Esophagus muscularis mucosa (tissue), 4 donors: Measurements from ENCODE around the gene IFI16. TPM values are rescaled to one million over a fixed set of nuclear protein-coding genes. Genes with fewer than 3 reads are reported as not detected.

Experiments used
- DNase-seq: peaks from one replicate; pipeline ENCODE4 v3.0.0-alpha.2; 2017; ENCODE audit errors: extremely low spot score
- H3K27ac ChIP-seq, 4 donors: fragments of 200-600 bp; sonication (generic); replicated peaks in 1 of 4; 1 replicate in 3 of 4; 2 replicates in 1 of 4; pipeline ENCODE4 v1.5.1; 2016 to 2019; ENCODE audit warnings: mild to moderate bottlenecking in 1 of 4
- H3K27me3 ChIP-seq, 4 donors: fragments of 200-600 bp; sonication (generic); one replicate each; pipeline versions ENCODE4 v1.5.1 to v1.6.0; 2016 to 2019
- H3K36me3 ChIP-seq, 4 donors: fragments of 200-600 bp; sonication (generic); one replicate each; pipeline ENCODE4 v1.5.1; 2016 to 2019
- H3K4me1 ChIP-seq, 4 donors: fragments of 200-600 bp; sonication (generic); one replicate each; pipeline ENCODE4 v1.5.1; 2016 to 2019
- H3K4me3 ChIP-seq, 4 donors: fragments of 200-600 bp; sonication (generic); 1 replicate in 2 of 4; 2 replicates in 2 of 4; pipeline ENCODE4 v1.5.1; 2016 to 2019; ENCODE audit warnings: mild to moderate bottlenecking in 4 of 4, moderate library complexity in 1 of 4
- H3K9me3 ChIP-seq, 4 donors: fragments of 200-600 bp; sonication (generic); 1 replicate in 3 of 4; 2 replicates in 1 of 4; pipeline ENCODE4 v1.5.1; 2016 to 2019
- EP300 ChIP-seq: sonication (generic); formaldehyde crosslinking; IDR thresholded peaks from one replicate; pipeline ENCODE4 v1.6.1; 2017; ENCODE audit warnings: antibody characterized with exemption
- POLR2A ChIP-seq: fragments of 450-650 bp; IDR thresholded peaks from one replicate; pipeline ENCODE4 v1.6.1; 2017; ENCODE audit warnings: antibody characterized with exemption, moderate library complexity, mild to moderate bottlenecking, low read depth
- POLR2AphosphoS5 ChIP-seq, 2 donors: sonication (generic); formaldehyde crosslinking; IDR thresholded peaks; one replicate each; pipeline ENCODE4 v1.6.1; 2017; ENCODE audit warnings: antibody characterized with exemption in 2 of 2
- WGBS: methylation state at CpG from one replicate; pipeline ENCODE4 v1.1.5; 2018; 5-methylcytosine and 5-hydroxymethylcytosine counted together
- intact Hi-C: fragments of 100-400 bp; cut with DNase I; formaldehyde crosslinking; loops from one replicate; pipeline ENCODE4 v1.15.1; 2023
- total RNA-seq, 4 donors: library from RNA; depleted of rRNA; stranded (reverse); fragments of >200 nt; gene quantifications; one replicate each; pipeline versions ENCODE4 v1.1.0 to v1.2.1, GENCODE V29; 2016
- TF ChIP-seq, protein P1 (sequence below), 3 experiments: fragments of 200-600 bp in 2 of 3; fragments of 450-650 bp in 1 of 3; sonication (generic) in 2 of 3; IDR thresholded peaks; one replicate each; pipeline ENCODE4 v1.5.1; 2017 to 2019; ENCODE audit warnings: antibody characterized with exemption in 3 of 3, mild to moderate bottlenecking in 2 of 3, moderate library complexity in 1 of 3

Gene IFI16
- total RNA-seq, 4 donors from 2014 or later: 25.7 to 101 (median 35.3) TPM

DNA sequence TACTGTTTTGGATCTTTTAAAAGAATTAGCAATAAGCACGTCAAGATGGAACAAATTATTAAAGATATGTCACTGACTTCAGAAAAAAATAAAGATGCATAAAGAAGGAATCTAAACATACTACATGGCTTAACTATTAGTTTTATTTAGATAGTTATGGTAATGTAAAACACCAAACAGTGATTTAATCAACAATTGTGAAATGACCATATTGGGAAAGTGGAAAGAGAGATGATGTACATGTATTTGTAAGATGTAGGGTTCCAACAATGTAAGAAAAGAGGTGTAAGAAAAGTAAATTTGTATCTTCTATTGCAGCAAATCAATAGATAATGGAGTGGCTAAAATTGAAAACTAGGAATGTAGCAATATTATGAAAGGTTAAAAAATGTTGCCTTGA lies 73.3 kb downstream of the IFI16 start:
- Histone ChIP-seq H3K27ac (no peak overlapping the region), H3K27me3 (no peaks in the 10 kb centered on the region), H3K4me1 (peaks cover 0 to under 1% (median 0%) of the 10 kb centered on the region in 4 donors), H3K9me3 (no peaks in the 10 kb centered on the region), H3K4me3 (no peak overlapping the region), H3K36me3 (no peaks in the 10 kb centered on the region)
- TF ChIP-seq EP300: no peak
- TF ChIP-seq, protein P1, sequence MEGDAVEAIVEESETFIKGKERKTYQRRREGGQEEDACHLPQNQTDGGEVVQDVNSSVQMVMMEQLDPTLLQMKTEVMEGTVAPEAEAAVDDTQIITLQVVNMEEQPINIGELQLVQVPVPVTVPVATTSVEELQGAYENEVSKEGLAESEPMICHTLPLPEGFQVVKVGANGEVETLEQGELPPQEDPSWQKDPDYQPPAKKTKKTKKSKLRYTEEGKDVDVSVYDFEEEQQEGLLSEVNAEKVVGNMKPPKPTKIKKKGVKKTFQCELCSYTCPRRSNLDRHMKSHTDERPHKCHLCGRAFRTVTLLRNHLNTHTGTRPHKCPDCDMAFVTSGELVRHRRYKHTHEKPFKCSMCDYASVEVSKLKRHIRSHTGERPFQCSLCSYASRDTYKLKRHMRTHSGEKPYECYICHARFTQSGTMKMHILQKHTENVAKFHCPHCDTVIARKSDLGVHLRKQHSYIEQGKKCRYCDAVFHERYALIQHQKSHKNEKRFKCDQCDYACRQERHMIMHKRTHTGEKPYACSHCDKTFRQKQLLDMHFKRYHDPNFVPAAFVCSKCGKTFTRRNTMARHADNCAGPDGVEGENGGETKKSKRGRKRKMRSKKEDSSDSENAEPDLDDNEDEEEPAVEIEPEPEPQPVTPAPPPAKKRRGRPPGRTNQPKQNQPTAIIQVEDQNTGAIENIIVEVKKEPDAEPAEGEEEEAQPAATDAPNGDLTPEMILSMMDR (IDR thresholded peaks at IDR 0.05): no peak
- no peak for TF ChIP-seq POLR2A
- TF ChIP-seq POLR2AphosphoS5 (IDR thresholded peaks at IDR 0.05): no peak
- DNase-seq: no peak
- intact Hi-C loops: no loop called here
- WGBS: 93% methylated on average over 1 of the region's 1 CpG

DNA sequence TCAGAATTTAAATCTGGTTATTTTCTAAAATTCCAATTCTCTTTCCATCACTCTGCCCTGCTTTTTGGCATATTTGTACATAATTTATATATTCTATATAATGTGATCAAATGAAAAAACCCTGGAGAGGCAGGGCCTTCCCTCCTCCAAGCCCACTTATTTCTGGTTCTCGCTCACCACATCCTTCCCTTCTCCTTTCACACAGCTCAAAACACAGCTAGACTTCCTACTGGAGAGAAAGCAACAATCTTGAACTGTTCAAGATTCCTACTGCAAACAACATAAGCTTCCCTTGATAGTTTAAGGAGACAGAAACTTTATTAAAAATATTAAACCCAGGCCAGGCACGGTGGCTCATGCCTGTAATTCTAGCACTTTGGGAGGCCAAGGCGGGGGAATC lies 74.4 kb downstream of the IFI16 start:
- 69% methylated on average over 3 of the region's 3 CpGs for WGBS
- TF ChIP-seq POLR2AphosphoS5 (IDR thresholded peaks at IDR 0.05): no peak
- TF ChIP-seq EP300: no peak
- no peak for TF ChIP-seq POLR2A
- TF ChIP-seq, protein P1 (IDR thresholded peaks at IDR 0.05): no peak
- no peak for DNase-seq
- intact Hi-C loops: no loop called here
- Histone ChIP-seq H3K27me3 (no peaks in the 10 kb centered on the region), H3K36me3 (no peaks in the 10 kb centered on the region), H3K27ac (no peak overlapping the region), H3K4me1 (peaks cover 0 to 6% (median 0%) of the 10 kb centered on the region in 4 donors), H3K9me3 (no peaks in the 10 kb centered on the region), H3K4me3 (no peak overlapping the region)

DNA sequence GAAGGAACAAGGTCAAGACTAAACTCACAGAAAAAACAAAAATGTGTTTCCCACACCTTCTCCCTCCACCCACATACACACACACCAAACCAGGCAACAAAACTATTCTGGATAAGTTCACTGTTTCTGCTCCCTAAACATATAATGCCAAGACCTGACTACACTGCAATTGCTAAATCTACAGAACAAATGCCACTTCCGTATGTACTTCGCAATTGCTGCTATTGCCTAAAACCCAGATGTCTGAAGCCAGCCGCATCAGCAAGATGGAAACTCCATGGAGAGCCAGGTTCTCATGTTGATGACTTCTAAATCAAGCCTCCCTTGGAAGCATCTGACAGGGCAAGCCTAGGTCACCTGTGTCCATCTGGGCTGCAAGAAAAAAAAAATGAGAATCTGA lies 75.2 kb downstream of the IFI16 start:
- Histone ChIP-seq H3K4me1 (peaks cover 0 to 6% (median 0%) of the 10 kb centered on the region in 4 donors), H3K9me3 (no peaks in the 10 kb centered on the region), H3K27ac (no peak overlapping the region), H3K27me3 (no peaks in the 10 kb centered on the region), H3K4me3 (no peak overlapping the region), H3K36me3 (no peaks in the 10 kb centered on the region)
- WGBS: 61% methylated on average over 3 of the region's 3 CpGs
- TF ChIP-seq POLR2A (no peak), POLR2AphosphoS5 (IDR thresholded peaks at IDR 0.05) (no peak), EP300 (no peak)
- TF ChIP-seq, protein P1 (IDR thresholded peaks at IDR 0.05): no peak
- intact Hi-C loops: no loop called here
- DNase-seq: no peak

DNA sequence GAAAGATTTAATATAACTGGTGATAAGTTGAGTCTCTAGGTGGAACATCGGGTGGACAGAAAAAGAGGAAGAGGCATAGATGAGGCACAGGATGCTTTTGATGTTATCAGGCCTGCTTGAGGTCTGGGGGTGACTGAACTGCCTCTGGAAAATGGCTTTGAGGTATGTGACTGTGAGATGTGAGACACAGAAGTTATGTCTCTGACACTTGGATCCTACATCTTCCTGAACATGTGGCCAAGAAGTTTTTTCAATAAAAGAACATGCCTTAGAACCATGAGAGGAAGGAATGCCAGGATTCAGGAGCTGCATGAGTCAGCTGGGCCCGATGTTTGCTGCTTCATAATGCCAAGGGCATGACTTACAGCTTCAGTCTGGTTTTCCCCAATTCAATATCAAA lies 78.3 kb downstream of the IFI16 start:
- WGBS: 56% methylated on average over 2 of the region's 2 CpGs
- TF ChIP-seq, protein P1 (IDR thresholded peaks at IDR 0.05): no peak
- TF ChIP-seq POLR2AphosphoS5 (IDR thresholded peaks at IDR 0.05) (no peak), EP300 (no peak), POLR2A (no peak)
- Histone ChIP-seq H3K4me3 (no peak overlapping the region), H3K9me3 (no peaks in the 10 kb centered on the region), H3K27ac (no peak overlapping the region), H3K27me3 (no peaks in the 10 kb centered on the region), H3K36me3 (no peaks in the 10 kb centered on the region), H3K4me1 (peaks cover 0 to 6% (median 0%) of the 10 kb centered on the region in 4 donors)
- no peak for DNase-seq
- intact Hi-C loops: no loop called here

DNA sequence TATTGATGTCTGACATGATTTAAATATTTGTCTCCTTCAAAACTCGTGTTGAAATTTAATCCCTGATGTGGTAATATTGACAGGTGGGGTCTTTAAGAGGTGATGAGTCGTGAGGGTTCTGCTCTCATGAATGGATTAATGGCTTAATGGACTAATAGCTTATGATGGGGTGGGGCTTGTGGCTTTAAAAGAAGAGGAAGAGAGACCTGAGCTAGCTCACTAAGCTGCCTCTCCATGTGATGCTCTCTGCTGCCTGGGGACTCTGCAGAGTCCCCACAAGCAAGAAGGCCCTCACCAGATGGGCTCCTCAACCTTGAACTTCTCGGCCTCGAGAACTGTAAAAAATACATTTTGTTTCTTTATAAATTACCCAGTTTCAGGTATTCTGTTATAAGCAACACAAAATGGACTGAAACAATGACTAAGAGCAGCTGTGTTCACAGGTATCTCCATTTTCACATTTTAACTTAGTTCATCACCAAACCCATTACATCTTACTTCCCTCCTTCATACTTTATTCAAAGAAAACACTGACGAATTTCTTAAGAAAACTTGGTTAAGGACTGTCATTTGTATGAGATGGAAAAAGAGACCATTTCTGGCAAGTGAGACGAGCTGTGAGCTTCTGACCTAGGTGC lies 79.0 kb downstream of the IFI16 start:
- 70% methylated on average over 6 of the region's 6 CpGs for WGBS
- Histone ChIP-seq H3K4me3 (no peak overlapping the region), H3K27ac (no peak overlapping the region), H3K36me3 (no peaks in the 10 kb centered on the region), H3K9me3 (no peaks in the 10 kb centered on the region), H3K4me1 (peaks cover 0 to 6% (median 0%) of the 10 kb centered on the region in 4 donors), H3K27me3 (no peaks in the 10 kb centered on the region)
- intact Hi-C loops: no loop called here
- TF ChIP-seq EP300: no peak
- TF ChIP-seq, protein P1 (IDR thresholded peaks at IDR 0.05): no peak
- no peak for TF ChIP-seq POLR2A
- no peak for TF ChIP-seq POLR2AphosphoS5 (IDR thresholded peaks at IDR 0.05)
- DNase-seq: no peak
